GM12865 (cell line): ENCODE measurements around the gene PRICKLE2.

Experiments
- DNase-seq: peaks from one replicate; pipeline ENCODE4 v3.0.0; 2010; ENCODE audit warnings: low read depth
- H3K4me3 ChIP-seq: 2 replicates; pipeline ENCODE4 v1.5.1; 2011; ENCODE audit warnings: mild to moderate bottlenecking, low read depth, low read length, control low read depth
- TF ChIP-seq, protein P1 (sequence below): IDR thresholded peaks from 2 replicates; pipeline ENCODE4 v1.5.1; 2011; ENCODE audit warnings: low read length, control low read depth, low read depth, inconsistent platforms; ENCODE audit not compliant: insufficient read depth; ENCODE audit errors: missing control alignments

The PRICKLE2 gene

DNA sequence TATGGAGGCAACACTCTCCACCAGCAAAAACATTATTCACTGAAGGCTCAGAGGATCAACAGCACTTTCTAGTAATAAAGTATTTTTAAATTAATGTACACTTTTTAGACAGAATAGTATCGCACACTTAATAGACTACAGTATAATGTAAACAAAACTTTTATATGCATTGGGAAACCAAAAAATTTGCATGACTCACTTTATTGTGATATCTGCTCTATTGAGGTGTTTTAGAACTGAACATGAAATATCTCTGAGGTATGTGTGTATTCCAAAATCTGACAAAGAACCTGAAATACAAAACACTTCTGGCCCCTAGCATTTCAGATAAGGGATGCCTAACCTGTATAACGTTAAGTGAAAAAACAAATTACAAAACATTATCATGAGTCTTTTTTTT, 99.7 kb downstream of the PRICKLE2 start:
- DNase-seq = no peak
- TF ChIP-seq, protein P1, sequence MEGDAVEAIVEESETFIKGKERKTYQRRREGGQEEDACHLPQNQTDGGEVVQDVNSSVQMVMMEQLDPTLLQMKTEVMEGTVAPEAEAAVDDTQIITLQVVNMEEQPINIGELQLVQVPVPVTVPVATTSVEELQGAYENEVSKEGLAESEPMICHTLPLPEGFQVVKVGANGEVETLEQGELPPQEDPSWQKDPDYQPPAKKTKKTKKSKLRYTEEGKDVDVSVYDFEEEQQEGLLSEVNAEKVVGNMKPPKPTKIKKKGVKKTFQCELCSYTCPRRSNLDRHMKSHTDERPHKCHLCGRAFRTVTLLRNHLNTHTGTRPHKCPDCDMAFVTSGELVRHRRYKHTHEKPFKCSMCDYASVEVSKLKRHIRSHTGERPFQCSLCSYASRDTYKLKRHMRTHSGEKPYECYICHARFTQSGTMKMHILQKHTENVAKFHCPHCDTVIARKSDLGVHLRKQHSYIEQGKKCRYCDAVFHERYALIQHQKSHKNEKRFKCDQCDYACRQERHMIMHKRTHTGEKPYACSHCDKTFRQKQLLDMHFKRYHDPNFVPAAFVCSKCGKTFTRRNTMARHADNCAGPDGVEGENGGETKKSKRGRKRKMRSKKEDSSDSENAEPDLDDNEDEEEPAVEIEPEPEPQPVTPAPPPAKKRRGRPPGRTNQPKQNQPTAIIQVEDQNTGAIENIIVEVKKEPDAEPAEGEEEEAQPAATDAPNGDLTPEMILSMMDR = no peak
- H3K4me3 ChIP-seq = no peak overlapping the region

DNA sequence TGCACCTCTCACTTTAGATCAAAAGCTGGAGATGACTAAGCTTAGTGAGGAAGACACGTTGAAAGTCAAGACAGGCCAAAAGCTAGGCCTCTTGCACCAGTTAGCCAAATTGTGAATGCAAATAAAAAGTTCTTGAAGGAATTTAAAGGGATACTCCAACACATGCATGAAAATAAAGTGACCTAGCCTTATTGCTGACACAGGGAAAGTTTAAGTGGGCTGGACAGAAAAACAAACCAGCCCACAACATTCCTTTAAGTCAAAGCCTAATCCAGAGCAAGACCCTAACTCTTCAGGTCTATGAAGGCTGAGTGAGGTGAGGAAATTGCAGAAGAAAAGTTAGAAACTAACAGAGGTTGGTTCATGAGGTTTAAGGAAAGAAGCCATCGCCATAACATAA, 101.3 kb downstream of the PRICKLE2 start:
- DNase-seq = no peak
- H3K4me3 ChIP-seq = no peak overlapping the region
- TF ChIP-seq, protein P1 = no peak

DNA sequence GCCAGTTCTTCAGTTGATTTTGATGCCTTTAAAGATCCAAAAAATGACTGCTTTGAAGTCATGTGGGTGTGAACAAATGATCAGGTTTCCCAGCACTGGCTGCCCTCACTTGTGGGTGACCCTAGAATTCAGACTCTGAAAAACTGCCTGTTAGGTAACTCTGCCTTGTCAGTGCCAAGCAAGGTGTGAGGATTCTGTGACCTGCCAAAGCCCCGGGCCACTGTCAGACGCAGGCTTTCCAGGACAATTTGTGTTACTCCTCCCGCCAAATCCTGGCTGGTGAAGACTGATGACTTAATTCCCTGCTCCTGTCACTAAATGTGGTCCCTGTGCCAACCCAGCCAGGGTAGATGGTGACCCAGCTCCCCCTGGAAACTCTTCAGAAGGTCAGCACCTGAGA, 102.8 kb downstream of the PRICKLE2 start:
- DNase-seq = no peak
- TF ChIP-seq, protein P1 = no peak
- H3K4me3 ChIP-seq = no peak overlapping the region

DNA sequence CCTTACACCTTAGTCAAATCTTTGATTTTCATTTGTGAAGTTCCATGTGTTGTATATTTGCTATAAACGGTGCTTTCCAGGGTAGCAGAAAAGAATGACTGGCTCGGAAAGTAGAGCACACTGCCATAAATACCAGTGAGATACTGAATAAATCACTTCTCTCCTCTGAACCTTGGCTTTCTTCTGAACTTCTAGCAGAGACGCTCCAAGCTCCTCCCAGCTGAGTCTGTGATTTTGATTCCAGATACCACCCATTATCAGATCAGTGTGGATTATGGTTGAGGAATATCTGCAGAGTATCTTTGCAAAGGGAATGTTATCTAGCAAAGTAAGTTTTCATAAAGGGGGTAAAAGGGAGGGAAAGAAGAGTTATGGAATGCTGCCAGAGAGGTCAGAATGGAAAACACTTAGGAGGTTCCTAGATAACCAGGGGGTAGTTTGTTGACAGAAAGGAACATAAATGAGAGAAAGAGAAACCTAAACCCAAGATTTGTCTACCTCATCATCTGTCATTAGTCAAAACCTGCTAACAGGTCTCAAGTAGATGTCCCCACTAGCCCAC, 103.4 kb downstream of the PRICKLE2 start:
- TF ChIP-seq, protein P1 = no peak
- H3K4me3 ChIP-seq = no peak overlapping the region
- no peak for DNase-seq

DNA sequence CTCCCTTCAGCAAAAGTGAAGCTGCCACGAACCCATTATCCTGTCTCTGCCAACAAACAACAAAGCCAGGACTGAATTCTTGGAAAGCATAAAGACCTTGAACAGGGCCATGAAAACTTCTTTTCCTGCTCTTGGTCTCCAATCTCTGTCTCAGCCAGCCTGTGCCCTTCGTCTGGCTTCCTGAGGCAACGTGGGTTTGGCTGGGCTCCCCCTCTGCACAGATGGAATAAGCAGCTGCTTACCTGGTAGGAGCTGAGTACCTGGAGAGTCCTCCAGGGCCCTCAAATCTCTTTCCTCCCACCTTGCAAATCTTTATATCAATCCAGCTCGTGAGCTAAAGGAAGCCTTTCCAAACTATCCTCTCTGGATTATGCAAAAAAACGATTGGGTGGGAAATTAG, 104.4 kb downstream of the PRICKLE2 start:
- DNase-seq = no peak
- H3K4me3 ChIP-seq = no peak overlapping the region
- TF ChIP-seq, protein P1 = no peak

DNA sequence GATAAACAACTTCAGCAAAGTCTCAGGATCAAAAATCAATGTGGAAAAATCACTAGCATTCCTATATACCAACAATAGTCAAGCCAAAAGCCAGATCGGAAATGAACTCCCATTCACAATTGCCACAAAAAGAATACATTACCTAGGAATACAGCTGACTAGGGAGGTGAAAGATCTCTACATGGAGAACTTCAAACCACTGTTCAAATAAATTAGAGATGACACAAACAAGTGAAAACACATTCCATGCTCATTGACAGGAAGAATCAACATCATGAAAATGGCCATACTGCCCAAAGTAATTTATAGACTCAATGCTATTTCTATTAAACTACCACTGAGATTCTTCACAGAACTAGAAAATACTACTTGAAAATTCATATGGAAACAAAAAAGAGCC, 107.8 kb downstream of the PRICKLE2 start:
- DNase-seq = no peak
- TF ChIP-seq, protein P1 = no peak
- H3K4me3 ChIP-seq = no peak overlapping the region

DNA sequence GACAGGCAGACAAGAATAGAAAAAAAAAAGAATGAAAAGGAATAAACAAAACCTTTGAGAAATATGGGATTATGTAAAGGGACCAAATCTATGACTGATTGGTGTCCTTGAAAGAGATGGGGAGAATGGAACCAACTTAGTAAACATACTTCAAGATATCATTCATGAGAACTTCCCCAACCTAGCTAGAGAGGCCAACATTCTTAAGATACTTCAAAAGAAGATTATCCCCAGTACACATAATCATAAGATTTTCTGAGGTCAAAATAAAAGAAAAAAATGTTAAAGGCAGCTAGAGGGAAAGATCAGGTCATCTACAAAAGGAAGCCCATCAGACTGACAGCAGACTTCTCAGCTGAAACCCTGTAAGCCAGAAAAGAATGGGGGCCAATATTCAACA, 110.6 kb downstream of the PRICKLE2 start:
- TF ChIP-seq, protein P1 = no peak
- no peak overlapping the region for H3K4me3 ChIP-seq
- DNase-seq = no peak
